Adrenal gland (tissue), 12 donors: Measurements from ENCODE around the gene LTC4S. TPM values are rescaled to one million over a fixed set of nuclear protein-coding genes. Genes with fewer than 3 reads are reported as not detected.

ENCODE experiments used
- DNase-seq, 7 donors: peaks; one replicate each; pipeline ENCODE4 v3.0.0-alpha.2; 2019 to 2020
- H3K27ac ChIP-seq, 5 donors: fragments of 200-600 bp; sonication (generic) in 4 of 5; 1 replicate in 3 of 5; 2 replicates in 2 of 5; pipeline versions ENCODE4 v1.5.1 to v1.8.0; 2016 to 2020; ENCODE audit warnings: mild to moderate bottlenecking in 1 of 5
- H3K27me3 ChIP-seq: fragments of 200-600 bp; 2 replicates; pipeline ENCODE4 v1.8.0; 2021
- H3K36me3 ChIP-seq, 2 donors: fragments of 200-600 bp; replicated peaks in 1 of 2; 1 replicate in 1 of 2; 2 replicates in 1 of 2; pipeline versions ENCODE4 v1.5.1 to v1.8.0; 2018 to 2022
- H3K4me1 ChIP-seq, 2 donors: fragments of 200-600 bp; replicated peaks in 1 of 2; 1 replicate in 1 of 2; 2 replicates in 1 of 2; pipeline versions ENCODE4 v1.5.1 to v1.8.0; 2018 to 2021
- H3K4me3 ChIP-seq, 4 donors: fragments of 200-600 bp; sonication (generic) in 3 of 4; one replicate each; pipeline ENCODE4 v1.5.1; 2016 to 2018
- H3K9me3 ChIP-seq, 3 donors: fragments of 200-600 bp; sonication (generic) in 1 of 3; replicated peaks in 1 of 3; 1 replicate in 2 of 3; 2 replicates in 1 of 3; pipeline versions ENCODE4 v1.5.1 to v1.8.0; 2016 to 2021
- POLR2A ChIP-seq, 2 donors: fragments of 450-650 bp; IDR thresholded peaks; one replicate each; pipeline ENCODE4 v1.6.1; 2017; ENCODE audit warnings: antibody characterized with exemption in 2 of 2, mild to moderate bottlenecking in 2 of 2, moderate library complexity in 1 of 2
- WGBS, 4 donors: extraction: QIAGEN DNeasy Blood & Tissue Kit in 2 of 4; methylation state at CpG; one replicate each; pipeline versions ENCODE4 v1.1.5 to v1.1.7; 2013 to 2017; 5-methylcytosine and 5-hydroxymethylcytosine counted together
- intact Hi-C, 2 donors: fragments of 100-400 bp; cut with DNase I; formaldehyde crosslinking; loops; one replicate each; pipeline versions ENCODE4 v1.14.1 to v1.15.0; 2022 to 2023
- polyA plus RNA-seq, 3 donors: library from polyadenylated mRNA; stranded (reverse); fragments of 200-250 nt in 2 of 3; fragments of 350-450 nt in 1 of 3; fragmentation: Illumina TruSeq in 1 of 3; extraction: RNeasy Lipid Tissue Mini Kit (QIAGEN cat#74804) in 1 of 3; gene quantifications; one replicate each; pipeline ENCODE4 v1.2.3, GENCODE V29; 2013 to 2014
- total RNA-seq, 9 donors: library from RNA; depleted of rRNA in 4 of 9; stranded (reverse); fragments of >200 nt in 4 of 9; fragments of 120-200 nt in 1 of 9; fragmentation: NEBNext Ultra II Directional in 1 of 9; extraction: Animal tissue kit (Norgen Biotek cat#: 25700) in 1 of 9; gene quantifications; one replicate each; pipeline versions ENCODE4 v1.1.0 to v1.2.4, GENCODE V29; 2013 to 2023
- TF ChIP-seq, protein P1 (sequence below), 6 experiments: fragments of 450-650 bp in 4 of 6; fragments of 200-600 bp in 2 of 6; sonication (generic) in 1 of 6; IDR thresholded peaks; 1 replicate in 5 of 6; 2 replicates in 1 of 6; pipeline versions ENCODE4 v1.5.1 to v1.8.0; 2016 to 2021; ENCODE audit warnings: antibody characterized with exemption in 6 of 6, mild to moderate bottlenecking in 2 of 6, moderate library complexity in 1 of 6
- donor health status: healthy with polysubstance abuse.
- donor health status: Bipolar disorder and iron deficiency.
- donor health status: DM: yes; HTN: yes; CAD: no.
- donor health status: DM: no; HTN: no; CAD: no.
- donor health status: DM: no; HTN: no; CAD: no.
- donor health status: DM: yes; HTN: yes; CAD: no.

Gene LTC4S
- total and polyA plus RNA-seq, 12 donors = 4.8 to 205 (median 24.1) TPM; not detected in 1

- intact Hi-C loops = no loop called here
- H3K4me1 ChIP-seq = peaks cover 0 to 4% of the 10 kb centered on the region in 2 donors
Measured at GRCh38 chr5:179778591-179778990, 15.2 kb upstream of the LTC4S start.

GRCh38 chr5:179779826-179780225 is 14.0 kb upstream of the LTC4S start:
- peaks cover 0 to 31% of the 10 kb centered on the region in 2 donors for H3K36me3 ChIP-seq
- WGBS, 4 donors = 77 to 97% (median 89%) methylated on average over 3 to 4 of the region's 4 CpGs
- peaks cover 0 to 4% of the 10 kb centered on the region in 2 donors for H3K4me1 ChIP-seq
- H3K4me3 ChIP-seq = no peak overlapping the region
- H3K9me3 ChIP-seq = no peaks in the 10 kb centered on the region
- TF ChIP-seq POLR2A (IDR thresholded peaks at IDR 0.05) = no peak
- TF ChIP-seq, protein P1, sequence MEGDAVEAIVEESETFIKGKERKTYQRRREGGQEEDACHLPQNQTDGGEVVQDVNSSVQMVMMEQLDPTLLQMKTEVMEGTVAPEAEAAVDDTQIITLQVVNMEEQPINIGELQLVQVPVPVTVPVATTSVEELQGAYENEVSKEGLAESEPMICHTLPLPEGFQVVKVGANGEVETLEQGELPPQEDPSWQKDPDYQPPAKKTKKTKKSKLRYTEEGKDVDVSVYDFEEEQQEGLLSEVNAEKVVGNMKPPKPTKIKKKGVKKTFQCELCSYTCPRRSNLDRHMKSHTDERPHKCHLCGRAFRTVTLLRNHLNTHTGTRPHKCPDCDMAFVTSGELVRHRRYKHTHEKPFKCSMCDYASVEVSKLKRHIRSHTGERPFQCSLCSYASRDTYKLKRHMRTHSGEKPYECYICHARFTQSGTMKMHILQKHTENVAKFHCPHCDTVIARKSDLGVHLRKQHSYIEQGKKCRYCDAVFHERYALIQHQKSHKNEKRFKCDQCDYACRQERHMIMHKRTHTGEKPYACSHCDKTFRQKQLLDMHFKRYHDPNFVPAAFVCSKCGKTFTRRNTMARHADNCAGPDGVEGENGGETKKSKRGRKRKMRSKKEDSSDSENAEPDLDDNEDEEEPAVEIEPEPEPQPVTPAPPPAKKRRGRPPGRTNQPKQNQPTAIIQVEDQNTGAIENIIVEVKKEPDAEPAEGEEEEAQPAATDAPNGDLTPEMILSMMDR (IDR thresholded peaks at IDR 0.05) = no peak
- H3K27ac ChIP-seq = no peak overlapping the region
- no peaks in the 10 kb centered on the region for H3K27me3 ChIP-seq
- intact Hi-C loops = no loop called here
- no peak for DNase-seq

More at GRCh38 chr5:179778591-179778990, 15.2 kb upstream of the LTC4S start:
- no peaks in the 10 kb centered on the region for H3K27me3 ChIP-seq
- no peak overlapping the region for H3K4me3 ChIP-seq
- no peak for TF ChIP-seq POLR2A (IDR thresholded peaks at IDR 0.05)
- TF ChIP-seq, protein P1 (IDR thresholded peaks at IDR 0.05) = no peak
- peaks cover 0 to 43% of the 10 kb centered on the region in 2 donors for H3K36me3 ChIP-seq
- DNase-seq = no peak
- no peak overlapping the region for H3K27ac ChIP-seq
- 88 to 98% (median 94%) methylated on average over 5 of the region's 5 CpGs for WGBS, 4 donors
- H3K9me3 ChIP-seq = no peaks in the 10 kb centered on the region

- 76 to 83% (median 79%) methylated on average over 7 of the region's 7 CpGs for WGBS, 4 donors
- Histone ChIP-seq H3K27me3 (no peaks in the 10 kb centered on the region), H3K4me3 (no peak overlapping the region), H3K36me3 (peaks cover 0 to 26% of the 10 kb centered on the region in 2 donors), H3K9me3 (no peaks in the 10 kb centered on the region), H3K27ac (no peak overlapping the region), H3K4me1 (peaks cover 0 to 4% of the 10 kb centered on the region in 2 donors)
- TF ChIP-seq, protein P1 (IDR thresholded peaks at IDR 0.05) = no peak
- no peak for TF ChIP-seq POLR2A (IDR thresholded peaks at IDR 0.05)
- no peak for DNase-seq
- intact Hi-C loops = no loop called here
Measured at GRCh38 chr5:179780362-179780761, 13.4 kb upstream of the LTC4S start.

DNA sequence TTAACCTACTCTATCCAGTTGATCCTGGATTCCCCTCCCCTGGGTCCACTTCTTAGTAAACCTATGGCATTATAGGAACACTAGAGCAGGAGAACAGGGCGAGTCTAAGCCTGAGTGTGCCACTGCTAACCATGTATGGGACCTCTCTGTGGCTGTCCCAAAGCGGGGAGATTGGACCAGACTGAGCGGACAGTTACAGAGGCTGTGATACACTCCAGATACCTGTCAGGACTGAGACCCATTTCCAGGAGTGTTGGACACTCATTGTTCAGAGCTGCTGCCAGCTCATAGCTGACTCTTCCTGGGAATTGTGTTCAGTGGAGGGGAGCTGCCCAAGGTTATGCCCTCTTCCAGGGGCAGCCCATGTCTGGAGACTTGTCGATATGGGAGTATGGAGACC is 11.9 kb upstream of the LTC4S start:
- peaks cover 0 to 12% of the 10 kb centered on the region in 2 donors for H3K36me3 ChIP-seq
- intact Hi-C loops = no loop called here
- H3K9me3 ChIP-seq = no peaks in the 10 kb centered on the region
- no peaks in the 10 kb centered on the region for H3K27me3 ChIP-seq
- WGBS, 4 donors = 93 to 97% (median 96%) methylated on average over 4 of the region's 4 CpGs
- H3K4me3 ChIP-seq = no peak overlapping the region
- H3K27ac ChIP-seq = no peak overlapping the region
- no peak for DNase-seq
- H3K4me1 ChIP-seq = peaks cover 0 to 4% of the 10 kb centered on the region in 2 donors
- no peak for TF ChIP-seq POLR2A (IDR thresholded peaks at IDR 0.05)
- TF ChIP-seq, protein P1 (IDR thresholded peaks at IDR 0.05) = no peak
